ENCODE data around the gene KYNU.
"Not testable (repeated sequence)": the region's sequence is repeated elsewhere in the genome, so short reads cannot be mapped to it uniquely, and the experiment has no call there.

KYNU gene

GRCh38 chr2:143085125-143085784 is 207.8 kb downstream of the KYNU start:
- ATAC-seq, result no peak
- TF ChIP-seq ZNF565 (CRISPR knock-in tag; conservative IDR thresholded peaks at IDR 0.05; ENCODE audit: low read depth) (no peak), TOX (CRISPR knock-in tag; IDR thresholded peaks at IDR 0.05; ENCODE audit: borderline replicate concordance) (no peak)

GRCh38 chr2:143087033-143087432 is 209.6 kb downstream of the KYNU start:
- ATAC-seq, result no peak

GRCh38 chr2:143088388-143088787 is 210.9 kb downstream of the KYNU start:
- no peak for ATAC-seq
- no peak for TF ChIP-seq ZFP30 (CRISPR knock-in tag; IDR thresholded peaks at IDR 0.05)
- no peak for TF ChIP-seq SNAI2 (CRISPR knock-in tag; IDR thresholded peaks at IDR 0.05)
- TF ChIP-seq ISL1 (CRISPR knock-in tag; IDR thresholded peaks at IDR 0.05), result no peak
- no peak for TF ChIP-seq RARB (CRISPR knock-in tag; IDR thresholded peaks at IDR 0.05)
- no peak for TF ChIP-seq ZNF8 (CRISPR knock-in tag; IDR thresholded peaks at IDR 0.05)
- no peak for TF ChIP-seq GLIS3 (CRISPR knock-in tag; IDR thresholded peaks at IDR 0.05)
- no peak for TF ChIP-seq PATZ1 (CRISPR knock-in tag; IDR thresholded peaks at IDR 0.05; ENCODE audit: borderline replicate concordance)
- no peak for TF ChIP-seq ZNF70 (CRISPR knock-in tag; IDR thresholded peaks at IDR 0.05)
- TF ChIP-seq TOX (CRISPR knock-in tag; IDR thresholded peaks at IDR 0.05; ENCODE audit: borderline replicate concordance), result no peak
- no peak for TF ChIP-seq BACH2 (CRISPR knock-in tag; IDR thresholded peaks at IDR 0.05; ENCODE audit: borderline replicate concordance)
- no peak for TF ChIP-seq CREB5 (CRISPR knock-in tag; IDR thresholded peaks at IDR 0.05; ENCODE audit: low read depth)
- no peak for TF ChIP-seq ARNTL (CRISPR knock-in tag; IDR thresholded peaks at IDR 0.05; ENCODE audit: borderline replicate concordance, low read depth)
- no peak for TF ChIP-seq OSR1 (CRISPR knock-in tag; IDR thresholded peaks at IDR 0.05)
- TF ChIP-seq PPARA (CRISPR knock-in tag; IDR thresholded peaks at IDR 0.05; ENCODE audit: borderline replicate concordance), result no peak
- TF ChIP-seq CSRNP3 (CRISPR knock-in tag; IDR thresholded peaks at IDR 0.05), result no peak
- TF ChIP-seq ZC3H10 (CRISPR knock-in tag; IDR thresholded peaks at IDR 0.05), result no peak
- no peak for TF ChIP-seq TSHZ2 (CRISPR knock-in tag; IDR thresholded peaks at IDR 0.05)
- no peak for TF ChIP-seq ZFP3 (CRISPR knock-in tag; IDR thresholded peaks at IDR 0.05)
- TF ChIP-seq ZNF565 (CRISPR knock-in tag; conservative IDR thresholded peaks at IDR 0.05; ENCODE audit: low read depth), result no peak
- no peak for TF ChIP-seq POU6F1 (CRISPR knock-in tag; IDR thresholded peaks at IDR 0.05; ENCODE audit: borderline replicate concordance, low read depth)

More at GRCh38 chr2:143087033-143087432, 209.6 kb downstream of the KYNU start:
- TF ChIP-seq ISL1 (CRISPR knock-in tag; IDR thresholded peaks at IDR 0.05) (no peak), ESRRG (CRISPR knock-in tag; IDR thresholded peaks at IDR 0.05) (no peak), RARB (CRISPR knock-in tag; IDR thresholded peaks at IDR 0.05) (no peak)

GRCh38 chr2:143089520-143089919 is 212.1 kb downstream of the KYNU start:
- ATAC-seq, result not testable (repeated sequence)
